Natural killer cell (primary cell): ENCODE measurements around the gene MSANTD2. TPM values are rescaled to one million over a fixed set of nuclear protein-coding genes. Genes with fewer than 3 reads are reported as not detected.

ENCODE experiments used
- ATAC-seq, 3 donors: fragments of 150-1000 bp in 2 of 3; fragments of 200-7000 bp in 1 of 3; cut with Tn5 transposase; 1 replicate in 1 of 3; 2 replicates in 2 of 3; pipeline ENCODE4 v1.10.0; 2021; ENCODE audit warnings: mild to moderate bottlenecking in 2 of 3, moderate library complexity in 2 of 3
- DNase-seq, 2 donors: peaks; one replicate each; pipeline versions ENCODE4 v3.0.0 to v3.0.0-alpha.2; 2013 to 2021; ENCODE audit warnings: mixed read lengths in 1 of 2
- H3K27ac ChIP-seq: one replicate; pipeline ENCODE4 v1.5.1; 2013; ENCODE audit warnings: mild to moderate bottlenecking, low read length
- H3K27me3 ChIP-seq: one replicate; pipeline ENCODE4 v1.6.1; 2013; ENCODE audit warnings: low read length; ENCODE audit not compliant: control insufficient read depth, insufficient read depth
- H3K36me3 ChIP-seq: one replicate; pipeline ENCODE4 v1.6.1; 2013; ENCODE audit warnings: low read length; ENCODE audit not compliant: control insufficient read depth, insufficient read depth
- H3K4me1 ChIP-seq: one replicate; pipeline ENCODE4 v1.6.1; 2013; ENCODE audit warnings: low read length; ENCODE audit not compliant: control insufficient read depth, insufficient read depth
- H3K4me3 ChIP-seq: one replicate; pipeline ENCODE4 v1.5.1; 2013; ENCODE audit warnings: low read length
- H3K9me3 ChIP-seq: one replicate; pipeline ENCODE4 v1.6.1; 2013; ENCODE audit warnings: low read length; ENCODE audit not compliant: control insufficient read depth, insufficient read depth
- H3K27ac Mint-ChIP-seq, 2 donors: one replicate each; pipeline ENCODE4 v1.8.0; 2022; ENCODE audit warnings: mild to moderate bottlenecking in 2 of 2, mixed read lengths in 2 of 2, moderate library complexity in 1 of 2
- H3K27me3 Mint-ChIP-seq, 2 donors: one replicate each; pipeline ENCODE4 v1.8.0; 2022; ENCODE audit warnings: low read depth in 2 of 2, mixed read lengths in 2 of 2
- H3K36me3 Mint-ChIP-seq: one replicate; pipeline ENCODE4 v1.8.0; 2022; ENCODE audit warnings: mixed read lengths
- H3K4me1 Mint-ChIP-seq, 2 donors: one replicate each; pipeline ENCODE4 v1.8.0; 2022; ENCODE audit warnings: mixed read lengths in 2 of 2
- H3K4me3 Mint-ChIP-seq: one replicate; pipeline ENCODE4 v1.8.0; 2022; ENCODE audit warnings: mild to moderate bottlenecking, moderate library complexity, mixed read lengths
- H3K9me3 Mint-ChIP-seq, 2 donors: one replicate each; pipeline ENCODE4 v1.8.0; 2022; ENCODE audit warnings: mixed read lengths in 2 of 2
- CTCF ChIP-seq: fragments of 200-600 bp; IDR thresholded peaks from one replicate; pipeline ENCODE4 v1.8.0; 2022; ENCODE audit warnings: antibody characterized with exemption
- WGBS: methylation state at CpG from one replicate; pipeline ENCODE4 v1.1.7; 2013; ENCODE audit warnings: missing lambda C conversion rate; ENCODE audit not compliant: insufficient coverage; 5-methylcytosine and 5-hydroxymethylcytosine counted together
- intact Hi-C: fragments of 100-400 bp; cut with micrococcal nuclease; formaldehyde crosslinking; loops from one replicate; pipeline ENCODE4 v1.14.2; 2022
- total RNA-seq, 4 donors: library from RNA; stranded (reverse); fragments of 120-200 nt in 1 of 4; gene quantifications; one replicate each; pipeline versions ENCODE4 v1.2.3 to v1.2.4, GENCODE V29; 2013 to 2022

Gene MSANTD2
- total RNA-seq, 3 donors from 2014 or later (not counting 1 experiment from before 2014, with no cell fraction given): 10.1 to 14.1 (median 13.3) TPM

- H3K27ac ChIP-seq: no peak overlapping the region
- ATAC-seq (no peak), DNase-seq (no peak)
- H3K27ac Mint-ChIP-seq: no peak overlapping the region
- peaks cover 0 to 7% of the 10 kb centered on the region in 2 donors for H3K4me1 Mint-ChIP-seq
- H3K27me3 Mint-ChIP-seq: peaks cover 39 to 40% of the 10 kb centered on the region in 2 donors
- H3K36me3 ChIP-seq: no peaks in the 10 kb centered on the region
- H3K4me3 Mint-ChIP-seq: no peak overlapping the region
- peaks cover 5% of the 10 kb centered on the region for H3K4me1 ChIP-seq
- TF ChIP-seq CTCF: no peak
- no peak overlapping the region for H3K4me3 ChIP-seq
- intact Hi-C loops: no loop called here
- H3K27me3 ChIP-seq: no peaks in the 10 kb centered on the region
- H3K36me3 Mint-ChIP-seq: no peaks in the 10 kb centered on the region
- WGBS: 77% methylated on average over 4 of the region's 4 CpGs
- H3K9me3 ChIP-seq: no peaks in the 10 kb centered on the region
- H3K9me3 Mint-ChIP-seq: no peaks in the 10 kb centered on the region
Observed at GRCh38 chr11:124727474-124727873, 72.7 kb downstream of the MSANTD2 start.

GRCh38 chr11:124725719-124726105 is 74.5 kb downstream of the MSANTD2 start:
- Histone ChIP-seq H3K36me3 (no peaks in the 10 kb centered on the region), H3K27me3 (no peaks in the 10 kb centered on the region), H3K9me3 (no peaks in the 10 kb centered on the region), H3K27ac (no peak overlapping the region), H3K4me1 (peaks cover 5% of the 10 kb centered on the region), H3K4me3 (no peak overlapping the region)
- no peak for TF ChIP-seq CTCF
- no peaks in the 10 kb centered on the region for H3K36me3 Mint-ChIP-seq
- H3K27me3 Mint-ChIP-seq: peaks cover 51 to 56% of the 10 kb centered on the region in 2 donors
- no peaks in the 10 kb centered on the region for H3K9me3 Mint-ChIP-seq
- no peak overlapping the region for H3K27ac Mint-ChIP-seq
- 20% methylated on average over 6 of the region's 6 CpGs for WGBS
- DNase-seq (no peak), ATAC-seq (no peak)
- H3K4me1 Mint-ChIP-seq: peaks cover 0 to 7% of the 10 kb centered on the region in 2 donors
- no peak overlapping the region for H3K4me3 Mint-ChIP-seq
- intact Hi-C loops: no loop called here

GRCh38 chr11:124724979-124725718 is 75.1 kb downstream of the MSANTD2 start:
- intact Hi-C loops: no loop called here
- Mint-ChIP-seq H3K36me3 (no peaks in the 10 kb centered on the region), H3K27ac (no peak overlapping the region), H3K4me3 (no peak overlapping the region), H3K27me3 (peaks cover 53 to 61% of the 10 kb centered on the region in 2 donors), H3K9me3 (no peaks in the 10 kb centered on the region), H3K4me1 (peaks cover 0 to 7% of the 10 kb centered on the region in 2 donors)
- no peak for TF ChIP-seq CTCF
- Histone ChIP-seq H3K36me3 (no peaks in the 10 kb centered on the region), H3K27ac (no peak overlapping the region), H3K4me1 (peaks cover 5% of the 10 kb centered on the region), H3K9me3 (no peaks in the 10 kb centered on the region), H3K4me3 (no peak overlapping the region), H3K27me3 (no peaks in the 10 kb centered on the region)
- DNase-seq (no peak), ATAC-seq (no peak)
- WGBS: 36% methylated on average over 13 of the region's 14 CpGs

GRCh38 chr11:124722176-124722575 is 78.0 kb downstream of the MSANTD2 start:
- H3K27me3 Mint-ChIP-seq: peaks cover 71 to 85% of the 10 kb centered on the region in 2 donors
- WGBS: 6% methylated on average over 5 of the region's 6 CpGs
- peaks cover 17% of the 10 kb centered on the region for H3K4me1 ChIP-seq
- no peak for DNase-seq
- no peak overlapping the region for H3K27ac ChIP-seq
- no peaks in the 10 kb centered on the region for H3K36me3 ChIP-seq
- H3K4me3 Mint-ChIP-seq: no peak overlapping the region
- H3K4me3 ChIP-seq: no peak overlapping the region
- TF ChIP-seq CTCF: no peak
- H3K9me3 Mint-ChIP-seq: no peaks in the 10 kb centered on the region
- H3K27me3 ChIP-seq: peaks cover 14% of the 10 kb centered on the region
- H3K9me3 ChIP-seq: no peaks in the 10 kb centered on the region
- peaks cover 9 to 20% of the 10 kb centered on the region in 2 donors for H3K4me1 Mint-ChIP-seq
- ATAC-seq: no peak
- intact Hi-C loops: no loop called here
- no peak overlapping the region for H3K27ac Mint-ChIP-seq
- no peaks in the 10 kb centered on the region for H3K36me3 Mint-ChIP-seq
